ENCODE results near the gene PPP1R12B.
"Not testable (repeated sequence)": the region's sequence is repeated elsewhere in the genome, so short reads cannot be mapped to it uniquely, and the experiment has no call there.

PPP1R12B gene

GRCh38 chr1:202578001-202578504, 229.6 kb downstream of the PPP1R12B start:
- DNase-seq (ENCODE audit: low read depth in 2 of 2, low spot score in 1 of 2): no peak

DNA sequence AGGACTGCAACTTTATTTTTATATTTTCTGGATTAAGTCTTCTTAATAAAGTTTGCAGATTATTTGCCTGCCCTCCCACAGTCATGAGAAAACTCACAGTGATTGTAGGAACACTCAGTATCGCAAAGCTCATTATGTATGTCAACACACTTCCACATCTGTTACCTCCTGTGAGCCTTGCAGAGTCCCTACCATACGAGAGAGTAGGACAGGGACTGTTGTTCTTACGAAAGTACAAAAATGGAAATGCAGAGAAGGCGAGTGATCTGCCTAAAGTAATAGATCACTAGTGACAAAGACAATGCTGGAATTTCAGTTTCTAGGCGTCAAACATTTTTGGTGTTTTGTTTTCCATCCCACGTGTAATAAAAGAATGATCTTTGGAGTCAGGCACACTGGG, 230.1 kb downstream of the PPP1R12B start:
- no peak for DNase-seq (ENCODE audit: low read depth in 2 of 2, low spot score in 1 of 2)

DNA sequence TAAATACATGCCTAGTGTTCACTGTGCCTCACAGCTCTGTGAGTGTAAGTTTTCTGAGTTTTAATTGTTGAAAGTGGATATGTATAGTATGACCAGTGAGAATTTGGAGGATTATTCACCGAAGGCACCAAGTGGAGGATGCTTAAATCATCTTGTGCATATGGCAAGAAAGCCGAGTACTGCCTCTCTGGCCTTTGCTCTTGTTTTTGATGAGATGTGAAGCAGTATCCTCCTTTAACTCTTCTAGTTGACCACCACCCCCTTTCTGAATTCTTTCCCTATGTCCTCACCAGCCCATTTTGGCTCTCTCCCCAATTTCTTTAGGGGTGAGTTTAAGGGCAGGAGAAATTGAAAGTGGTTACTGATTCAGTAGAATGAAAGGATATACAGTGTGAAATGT, 231.3 kb downstream of the PPP1R12B start:
- no peak for DNase-seq (ENCODE audit: low read depth in 2 of 2, low spot score in 1 of 2)

DNA sequence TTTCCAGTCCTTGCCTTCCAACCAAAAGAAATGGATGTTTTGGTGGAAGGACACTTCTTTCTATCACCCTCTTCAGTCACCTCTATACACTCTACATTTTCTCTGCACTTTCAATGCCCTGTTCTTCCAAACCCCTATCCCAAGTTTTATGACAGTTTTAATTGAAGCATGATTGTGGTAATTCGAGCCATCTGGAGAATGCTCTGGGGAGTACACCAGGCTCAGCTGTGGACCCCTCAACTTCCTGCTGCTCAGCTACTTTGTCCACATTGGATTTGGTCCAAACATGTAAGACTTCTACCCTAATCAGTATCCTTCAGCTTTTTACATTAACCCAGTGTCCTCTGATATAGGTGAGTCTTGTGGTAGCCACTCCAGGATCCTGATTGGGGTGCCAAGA, 232.1 kb downstream of the PPP1R12B start:
- DNase-seq (ENCODE audit: low read depth in 2 of 2, low spot score in 1 of 2): no peak

- DNase-seq (ENCODE audit: low read depth in 2 of 2, low spot score in 1 of 2): not testable (repeated sequence)
These were observed 233.9 kb downstream of the PPP1R12B start for GRCh38 chr1:202582350-202582749.

GRCh38 chr1:202584707-202585589, 236.4 kb downstream of the PPP1R12B start:
- no peak for DNase-seq (ENCODE audit: low read depth in 2 of 2, low spot score in 1 of 2)

GRCh38 chr1:202585590-202585933, 237.1 kb downstream of the PPP1R12B start:
- DNase-seq (ENCODE audit: low read depth in 2 of 2, low spot score in 1 of 2): no peak

- no peak for DNase-seq (ENCODE audit: low read depth in 2 of 2, low spot score in 1 of 2)
These were observed 237.7 kb downstream of the PPP1R12B start for GRCh38 chr1:202586018-202586821.

DNA sequence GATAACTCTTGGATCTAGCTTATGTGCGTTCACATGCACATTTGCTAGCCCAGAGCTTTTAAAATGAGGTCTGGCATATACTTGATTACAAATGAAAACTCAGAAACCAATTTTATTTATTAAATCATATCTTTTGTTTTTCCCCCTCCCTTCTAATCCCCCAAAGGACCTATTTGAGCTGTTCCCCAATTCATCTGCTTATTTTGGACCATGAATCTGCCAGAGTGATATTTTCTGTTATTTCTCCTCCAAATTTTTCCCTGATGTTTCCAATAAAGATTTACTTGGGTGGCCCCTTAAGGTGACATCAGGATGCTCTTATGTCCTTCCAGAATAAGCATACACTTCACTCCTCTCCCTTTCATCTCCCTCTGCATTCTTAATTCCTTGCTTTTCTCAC, 238.4 kb downstream of the PPP1R12B start:
- no peak for DNase-seq (ENCODE audit: low read depth in 2 of 2, low spot score in 1 of 2)

- DNase-seq (ENCODE audit: low read depth in 2 of 2, low spot score in 1 of 2): no peak
These were observed 239.5 kb downstream of the PPP1R12B start for GRCh38 chr1:202587859-202588485.

GRCh38 chr1:202588503-202589189, 240.1 kb downstream of the PPP1R12B start:
- no peak for DNase-seq (ENCODE audit: low read depth in 2 of 2, low spot score in 1 of 2)

DNA sequence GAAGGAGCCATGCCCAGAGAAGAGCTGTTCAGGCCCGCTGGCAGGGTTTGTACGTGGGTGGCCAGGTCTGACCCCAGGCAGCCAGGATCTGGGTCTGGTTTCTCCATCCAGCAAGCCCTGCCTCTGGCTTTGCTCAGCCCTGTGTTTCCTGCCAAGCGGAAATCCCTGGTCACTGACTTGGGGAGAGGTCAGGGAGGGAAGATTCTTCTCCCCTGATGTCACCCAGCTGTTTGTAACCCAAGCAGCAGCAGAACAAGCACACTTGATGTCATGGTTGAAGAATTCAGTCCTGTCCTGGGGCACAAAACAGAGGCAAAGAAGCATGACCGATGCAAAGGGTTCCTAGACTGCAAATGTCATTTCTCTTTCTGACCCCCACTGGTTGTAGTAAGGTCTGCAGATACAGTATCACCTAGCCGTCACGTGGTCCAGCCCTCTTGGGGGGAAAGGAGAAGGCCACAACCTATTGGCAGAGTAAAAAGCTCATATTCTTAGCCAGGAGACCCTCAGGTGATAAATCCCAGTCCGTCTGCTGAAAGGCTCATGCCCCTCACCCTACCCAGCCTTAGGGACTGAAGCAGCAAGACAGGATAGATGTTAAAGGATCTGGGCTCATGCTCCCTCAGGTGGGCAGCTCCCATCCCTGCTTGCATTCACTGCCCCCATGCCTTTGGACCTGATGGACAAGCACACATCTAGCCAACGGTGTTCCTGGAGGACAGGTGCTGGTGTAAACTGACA, 240.9 kb downstream of the PPP1R12B start:
- DNase-seq (ENCODE audit: low read depth in 2 of 2, low spot score in 1 of 2): no peak

DNA sequence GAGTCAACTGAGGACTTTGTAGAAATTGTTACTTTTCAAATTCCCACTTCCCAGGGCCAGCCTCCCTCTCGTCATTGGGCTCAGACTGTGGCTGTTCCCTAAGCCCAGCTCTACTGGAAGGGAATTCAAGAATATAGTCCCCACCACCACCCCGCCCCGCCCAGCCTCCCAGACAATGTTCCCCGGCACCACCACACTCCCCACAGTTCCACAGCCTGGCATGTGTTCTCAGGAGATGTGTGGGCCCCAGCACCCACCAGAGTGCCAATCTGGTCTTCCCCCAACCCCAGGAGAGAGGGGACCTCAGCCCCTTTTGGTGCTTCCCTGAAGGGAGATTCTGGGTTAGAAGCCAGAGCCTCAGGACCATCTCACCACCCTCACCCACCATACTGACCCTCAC, 241.6 kb downstream of the PPP1R12B start:
- DNase-seq (ENCODE audit: low read depth in 2 of 2, low spot score in 1 of 2): no peak

DNA sequence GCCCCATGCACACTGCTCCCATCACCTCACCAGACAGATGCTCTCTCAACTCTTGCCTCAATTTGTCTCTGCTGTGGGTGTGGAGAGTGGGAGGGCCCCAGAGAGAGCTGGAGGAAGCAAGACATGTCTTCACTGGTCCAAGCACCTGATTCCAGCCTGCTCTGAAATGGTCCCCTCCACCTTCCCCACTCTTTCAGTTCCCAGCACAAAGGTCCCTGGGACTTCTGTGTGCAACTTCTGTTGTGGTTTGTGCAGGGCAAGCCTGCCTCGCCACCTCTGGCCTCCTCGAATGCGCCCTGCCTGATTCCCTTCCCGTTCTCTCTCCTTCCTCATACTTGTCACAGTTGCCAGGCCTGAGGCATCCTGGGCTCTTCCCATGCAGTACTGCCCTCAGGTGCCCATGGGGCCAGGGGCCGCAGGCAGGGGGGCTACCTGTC, 242.5 kb downstream of the PPP1R12B start:
- no peak for DNase-seq (ENCODE audit: low read depth in 2 of 2, low spot score in 1 of 2)

- no peak for DNase-seq (ENCODE audit: low read depth in 2 of 2, low spot score in 1 of 2)
These were observed 243.0 kb downstream of the PPP1R12B start for GRCh38 chr1:202591515-202591914.

DNA sequence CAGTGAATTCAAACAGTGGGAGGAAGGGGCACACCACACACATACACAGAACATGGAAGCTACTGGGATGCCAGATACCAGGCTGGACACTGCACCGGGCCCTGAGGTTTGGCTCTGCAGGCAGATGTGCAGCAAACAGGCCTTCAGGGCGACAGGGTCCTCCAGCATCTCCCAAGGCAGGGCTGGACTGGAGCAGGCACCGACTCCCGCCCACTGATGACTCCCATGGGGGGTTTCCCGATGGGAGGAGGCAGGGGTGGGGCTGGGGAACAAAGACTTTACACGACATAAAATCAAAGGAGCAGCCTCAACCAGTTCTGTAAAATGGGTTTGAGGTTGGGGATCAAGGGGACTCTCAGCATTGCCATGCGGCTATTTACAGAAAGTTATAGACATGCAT, 243.6 kb downstream of the PPP1R12B start:
- DNase-seq (ENCODE audit: low read depth in 2 of 2, low spot score in 1 of 2): no peak

GRCh38 chr1:202593845-202594244, 245.3 kb downstream of the PPP1R12B start:
- no peak for DNase-seq (ENCODE audit: low read depth in 2 of 2, low spot score in 1 of 2)

DNA sequence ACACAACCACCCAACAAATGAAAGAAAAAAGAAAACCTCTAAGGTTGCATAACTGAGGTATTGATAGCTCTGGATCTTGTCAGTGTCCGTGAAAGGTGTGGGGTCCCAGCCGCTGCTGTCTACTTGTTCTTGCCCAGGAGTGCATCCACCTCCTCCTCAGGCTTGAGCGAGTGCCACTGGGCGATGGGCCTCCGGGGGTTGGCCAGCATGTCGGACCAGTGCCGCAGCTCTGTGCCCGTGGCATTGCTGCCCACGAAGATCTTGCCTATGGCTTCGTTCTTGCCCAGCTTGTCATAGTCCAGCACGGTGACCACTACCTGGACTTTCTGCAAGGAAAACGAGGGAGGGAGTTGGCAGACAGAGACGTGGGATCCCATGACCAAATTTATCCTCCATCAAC, 248.1 kb downstream of the PPP1R12B start:
- no peak for DNase-seq (ENCODE audit: low read depth in 2 of 2, low spot score in 1 of 2)

DNA sequence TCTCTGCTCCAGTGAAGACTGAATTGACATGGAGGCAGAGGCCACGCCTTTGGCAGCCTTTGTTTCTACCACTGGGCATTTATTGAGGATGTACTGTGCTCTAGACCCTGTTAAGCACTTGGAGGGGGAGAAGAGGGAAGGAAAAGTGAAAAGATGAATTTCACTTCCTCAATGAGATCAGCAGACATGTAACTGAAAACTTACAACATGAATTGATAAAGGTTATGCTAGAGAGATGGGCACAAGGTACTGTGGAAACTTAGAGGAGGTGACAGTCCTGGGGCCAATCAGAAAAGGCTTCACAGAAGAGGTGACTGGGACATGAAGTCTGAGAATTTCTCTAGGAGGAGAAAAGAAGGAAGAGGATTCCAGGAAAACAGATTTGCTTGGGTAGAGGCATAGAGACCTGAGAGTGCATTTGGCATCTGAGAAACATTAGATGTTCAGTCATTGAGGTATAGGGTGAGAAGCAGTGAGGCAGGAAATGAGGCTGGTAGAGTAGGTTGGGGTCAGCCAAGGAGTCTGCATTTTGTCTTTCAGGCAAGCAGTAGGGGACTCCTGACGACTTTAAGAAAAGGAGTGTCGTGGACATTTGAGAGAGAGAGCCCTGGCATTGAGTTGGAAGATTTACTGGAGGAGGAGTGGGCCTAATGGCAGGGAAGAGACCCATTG, 248.7 kb downstream of the PPP1R12B start:
- no peak for DNase-seq (ENCODE audit: low read depth in 2 of 2, low spot score in 1 of 2)

All from stimulated activated CD8-positive, alpha-beta memory T cell treated with anti-CD3 and anti-CD28 coated beads, Interleukin-4, amount 100 ng/mL, for 1 hour (primary cell).